UCSD-AML1 (cell line): ENCODE measurements around the gene PCSK4.
"Not testable (repeated sequence)": the region's sequence is repeated elsewhere in the genome, so short reads cannot be mapped to it uniquely, and the experiment has no call there.

Experiments
- DNase-seq: peaks from one replicate; lab custom pipeline; 2025; ENCODE audit not compliant: unreplicated experiment; lab: John Stamatoyannopoulos, UW

The PCSK4 gene

GRCh38 chr19:1490311-1491113 lies at the start of gene PCSK4:
Gene PCSK4 (minus strand): TSS chr19:1490350. CDS start chr19:1490346, 4 bp downstream.
- DNase-seq = peak; percentile 99

- not testable (repeated sequence) for DNase-seq
Measured at GRCh38 chr19:1539749-1540148, 49.6 kb upstream of the PCSK4 start.

GRCh38 chr19:1538978-1539377 lies 48.8 kb upstream of the PCSK4 start:
- DNase-seq = no peak

GRCh38 chr19:1535699-1536098 lies 45.5 kb upstream of the PCSK4 start:
- DNase-seq = not testable (repeated sequence)

- no peak for DNase-seq
Measured at GRCh38 chr19:1534972-1535371, 44.8 kb upstream of the PCSK4 start.

GRCh38 chr19:1533510-1534150 lies 43.5 kb upstream of the PCSK4 start:
- no peak for DNase-seq

- no peak for DNase-seq
Measured at GRCh38 chr19:1532003-1532402, 41.9 kb upstream of the PCSK4 start.

GRCh38 chr19:1531587-1531986 lies 41.4 kb upstream of the PCSK4 start:
- no peak for DNase-seq

GRCh38 chr19:1530856-1531255 lies 40.7 kb upstream of the PCSK4 start:
- DNase-seq = not testable (repeated sequence)

- DNase-seq = no peak
Measured at GRCh38 chr19:1529430-1529816, 39.3 kb upstream of the PCSK4 start.

- no peak for DNase-seq
Measured at GRCh38 chr19:1528596-1529429, 38.7 kb upstream of the PCSK4 start.

GRCh38 chr19:1527650-1528309 lies 37.6 kb upstream of the PCSK4 start:
- no peak for DNase-seq

- no peak for DNase-seq
Measured at GRCh38 chr19:1526979-1527649, 37.0 kb upstream of the PCSK4 start.

GRCh38 chr19:1526066-1526778 lies 36.1 kb upstream of the PCSK4 start:
- DNase-seq = no peak

- no peak for DNase-seq
Measured at GRCh38 chr19:1525343-1525742, 35.2 kb upstream of the PCSK4 start.

GRCh38 chr19:1524972-1525325 lies 34.8 kb upstream of the PCSK4 start:
- DNase-seq = no peak

- DNase-seq = no peak
Measured at GRCh38 chr19:1524287-1524971, 34.3 kb upstream of the PCSK4 start.

- no peak for DNase-seq
Measured at GRCh38 chr19:1523412-1524286, 33.5 kb upstream of the PCSK4 start, which contains the start of gene PLK5. Gene PLK5 (plus strand): TSS chr19:1524077. CDS start chr19:1526997, 2,920 bp downstream.
